GM12875 (cell line): ENCODE measurements around the gene PCP4L1.
"Not testable (repeated sequence)": the region's sequence is repeated elsewhere in the genome, so short reads cannot be mapped to it uniquely, and the experiment has no call there.

Experiments
- H3K4me3 ChIP-seq: one replicate; pipeline ENCODE4 v1.5.1; 2011; ENCODE audit warnings: low read depth, low read length, control low read depth
- TF ChIP-seq, protein P1 (sequence below): IDR thresholded peaks from 2 replicates; pipeline ENCODE4 v1.5.1; 2011; ENCODE audit warnings: low read depth, mild to moderate bottlenecking, control low read depth, inconsistent platforms, low read length, moderate library complexity, borderline replicate concordance; ENCODE audit not compliant: insufficient read depth

PCP4L1 gene

GRCh38 chr1:161250829-161251228 lies 7.7 kb upstream of the PCP4L1 start:
- no peak overlapping the region for H3K4me3 ChIP-seq
- TF ChIP-seq, protein P1, sequence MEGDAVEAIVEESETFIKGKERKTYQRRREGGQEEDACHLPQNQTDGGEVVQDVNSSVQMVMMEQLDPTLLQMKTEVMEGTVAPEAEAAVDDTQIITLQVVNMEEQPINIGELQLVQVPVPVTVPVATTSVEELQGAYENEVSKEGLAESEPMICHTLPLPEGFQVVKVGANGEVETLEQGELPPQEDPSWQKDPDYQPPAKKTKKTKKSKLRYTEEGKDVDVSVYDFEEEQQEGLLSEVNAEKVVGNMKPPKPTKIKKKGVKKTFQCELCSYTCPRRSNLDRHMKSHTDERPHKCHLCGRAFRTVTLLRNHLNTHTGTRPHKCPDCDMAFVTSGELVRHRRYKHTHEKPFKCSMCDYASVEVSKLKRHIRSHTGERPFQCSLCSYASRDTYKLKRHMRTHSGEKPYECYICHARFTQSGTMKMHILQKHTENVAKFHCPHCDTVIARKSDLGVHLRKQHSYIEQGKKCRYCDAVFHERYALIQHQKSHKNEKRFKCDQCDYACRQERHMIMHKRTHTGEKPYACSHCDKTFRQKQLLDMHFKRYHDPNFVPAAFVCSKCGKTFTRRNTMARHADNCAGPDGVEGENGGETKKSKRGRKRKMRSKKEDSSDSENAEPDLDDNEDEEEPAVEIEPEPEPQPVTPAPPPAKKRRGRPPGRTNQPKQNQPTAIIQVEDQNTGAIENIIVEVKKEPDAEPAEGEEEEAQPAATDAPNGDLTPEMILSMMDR = no peak

GRCh38 chr1:161251579-161251978 lies 7.0 kb upstream of the PCP4L1 start:
- TF ChIP-seq, protein P1 = no peak
- H3K4me3 ChIP-seq = no peak overlapping the region

DNA sequence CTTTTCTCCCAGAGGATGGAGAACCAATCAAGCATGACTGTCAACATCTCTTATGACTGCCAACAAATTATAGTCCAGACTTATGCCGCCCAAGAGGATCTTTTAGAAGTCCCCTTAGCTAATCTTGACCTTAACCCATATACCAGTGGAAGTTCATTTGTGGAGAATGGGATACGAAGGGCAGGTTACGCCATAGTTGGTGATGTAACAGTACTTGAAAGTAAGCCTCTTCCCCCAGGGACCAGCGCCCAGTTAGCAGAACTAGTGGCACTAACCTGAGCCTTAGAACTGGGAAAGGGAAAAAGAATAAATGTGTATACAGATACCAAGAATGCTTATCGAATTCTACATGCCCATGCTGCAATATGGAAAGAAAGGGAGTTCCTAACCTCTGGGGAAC lies 3.2 kb upstream of the PCP4L1 start:
- H3K4me3 ChIP-seq = not testable (repeated sequence)

GRCh38 chr1:161255955-161256520 lies 2.5 kb upstream of the PCP4L1 start:
- H3K4me3 ChIP-seq = not testable (repeated sequence)

GRCh38 chr1:161257109-161257508 lies 1.4 kb upstream of the PCP4L1 start:
- not testable (repeated sequence) for H3K4me3 ChIP-seq

DNA sequence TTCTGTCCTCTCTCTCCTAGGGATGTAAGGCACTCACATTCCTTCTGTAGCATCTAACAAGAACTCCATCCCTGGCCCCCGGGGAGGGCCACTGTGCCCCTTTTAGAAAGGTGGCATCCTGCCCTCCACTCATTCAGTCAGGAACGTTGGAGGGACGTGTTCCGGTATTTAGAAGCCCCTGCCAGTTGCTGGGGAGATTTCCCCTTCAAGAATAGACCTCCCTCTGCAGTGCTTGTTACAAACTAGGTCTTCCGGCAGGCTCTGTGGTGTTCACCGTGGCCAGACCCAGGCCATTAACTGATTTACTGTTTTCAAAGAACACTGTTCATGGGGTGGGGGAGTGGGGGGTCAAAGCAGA lies 779 bp downstream of the PCP4L1 start:
- TF ChIP-seq, protein P1 = no peak
- H3K4me3 ChIP-seq = no peak overlapping the region

GRCh38 chr1:161259765-161260164 lies 1.2 kb downstream of the PCP4L1 start:
- no peak overlapping the region for H3K4me3 ChIP-seq
- TF ChIP-seq, protein P1 = no peak

GRCh38 chr1:161260376-161261260 lies 2.1 kb downstream of the PCP4L1 start:
- TF ChIP-seq, protein P1 = no peak
- no peak overlapping the region for H3K4me3 ChIP-seq
